ENCODE measurements around the gene COX4I2.
"Not testable (repeated sequence)": the region's sequence is repeated elsewhere in the genome, so short reads cannot be mapped to it uniquely, and the experiment has no call there.

The COX4I2 gene

DNA sequence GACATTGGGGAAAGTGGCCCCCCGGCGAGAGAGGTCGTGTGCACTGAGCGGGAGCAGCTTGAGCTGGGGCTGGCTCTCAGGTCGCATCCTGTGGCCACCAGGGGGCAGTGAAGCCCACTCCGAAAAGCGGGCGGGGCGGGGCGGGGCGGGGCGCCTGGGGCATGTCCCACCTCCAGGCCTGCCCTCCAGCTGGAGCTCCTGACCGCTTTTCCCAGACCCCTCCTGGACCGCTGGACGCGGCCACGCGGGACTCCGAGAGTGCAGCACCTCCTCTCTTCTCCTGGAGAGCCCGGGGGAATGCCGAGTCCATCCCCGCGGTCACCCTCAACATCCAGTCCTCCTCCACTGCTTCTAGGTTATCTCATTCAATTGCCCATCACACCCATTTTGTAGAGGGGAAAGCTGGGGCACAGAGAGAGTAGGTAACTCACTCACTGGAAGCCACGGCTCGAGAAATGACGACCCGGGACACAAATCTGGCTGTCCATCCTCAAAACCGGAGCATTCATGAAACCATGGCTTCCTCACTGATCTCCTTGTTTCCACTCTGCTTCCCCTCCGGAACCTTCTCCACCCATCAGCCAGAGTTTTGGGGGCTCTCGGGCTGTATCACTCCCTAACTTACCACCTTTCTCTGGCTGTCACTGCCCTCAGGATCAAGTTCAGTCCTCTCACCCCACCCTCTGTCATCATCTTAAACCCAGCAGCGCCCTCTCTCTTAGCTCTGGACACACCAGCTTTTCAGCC is 24.1 kb downstream of the COX4I2 start:
- peak; percentile 72 to 79 for DNase-seq

DNA sequence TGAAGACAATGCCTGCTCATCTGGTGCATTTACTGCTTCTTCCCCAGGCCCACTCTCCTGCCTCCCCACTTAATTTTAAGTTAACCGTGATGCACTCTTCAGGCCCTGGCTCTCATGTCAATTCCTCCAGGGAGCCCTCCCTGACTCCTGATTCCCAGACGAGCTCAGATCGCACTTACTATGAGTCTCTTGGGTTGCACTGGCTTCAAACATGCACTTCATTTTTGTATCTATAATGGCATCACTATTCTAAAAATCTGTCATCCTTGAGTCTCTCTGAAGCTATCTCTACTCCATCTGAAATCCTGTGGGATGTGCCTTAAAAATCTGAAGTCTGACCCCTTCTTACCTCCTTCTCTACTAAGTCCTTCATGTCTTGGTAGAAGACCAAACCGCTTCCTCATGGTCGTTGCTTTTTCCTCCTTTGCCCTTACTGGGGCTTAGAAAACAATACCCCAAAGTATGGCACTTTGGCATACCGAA is 24.7 kb downstream of the COX4I2 start:
- DNase-seq: no peak

DNA sequence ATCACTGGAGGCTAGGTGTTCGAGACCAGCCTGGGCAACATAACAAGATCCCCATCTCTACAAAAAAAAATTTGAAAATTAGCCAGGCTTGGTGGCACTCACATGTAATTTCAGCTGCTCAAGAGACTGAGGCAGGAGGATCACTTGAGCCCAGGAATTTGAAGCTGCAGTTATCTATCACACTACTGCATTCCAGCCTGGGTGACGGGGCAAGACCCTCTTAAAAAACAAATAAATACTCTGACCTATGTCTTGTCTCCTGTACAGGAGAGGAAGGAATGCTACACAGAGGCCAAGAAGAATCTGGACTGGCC is 25.8 kb downstream of the COX4I2 start:
- DNase-seq: no peak

DNA sequence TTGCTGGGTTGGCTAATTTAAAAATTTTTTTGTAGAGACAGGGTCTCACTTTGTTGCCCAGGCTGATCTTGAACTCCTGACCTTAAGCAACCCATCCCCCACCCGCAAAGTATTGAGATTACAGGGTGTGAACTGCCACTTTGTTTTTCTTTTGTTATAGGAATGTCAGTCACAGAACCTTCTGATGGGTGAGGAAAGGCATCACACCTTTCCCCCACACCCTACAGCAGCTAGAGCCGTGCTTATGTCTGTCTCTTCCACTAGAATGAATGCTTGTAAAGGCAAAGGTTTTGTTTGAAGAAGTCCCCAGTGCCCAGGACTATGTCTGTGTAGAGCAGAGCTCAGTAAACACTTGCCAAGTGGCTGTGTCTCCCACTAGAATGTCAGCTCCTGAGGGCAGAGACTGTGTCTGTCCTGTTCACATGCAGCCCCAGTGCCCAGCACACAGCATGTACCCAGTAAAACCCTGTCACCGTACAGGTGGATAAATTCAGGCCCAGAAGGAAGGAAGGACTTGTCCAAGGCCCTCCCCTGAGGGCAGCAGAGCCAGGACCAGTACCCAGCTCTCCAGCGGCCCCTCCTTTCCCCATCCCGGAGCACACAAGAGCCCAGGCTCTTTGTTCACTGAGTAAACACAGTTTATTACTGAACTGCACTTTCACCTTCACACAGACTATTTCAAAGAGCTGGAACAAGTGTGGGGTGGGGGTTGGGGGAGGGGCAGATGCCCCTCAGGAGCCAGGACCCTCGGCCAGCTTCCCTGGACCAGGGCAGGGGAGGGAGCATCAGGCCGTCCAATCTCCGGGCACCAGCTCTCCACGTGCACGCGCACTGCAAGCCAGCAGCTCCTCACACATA is 26.4 kb downstream of the COX4I2 start:
- DNase-seq: no peak

DNA sequence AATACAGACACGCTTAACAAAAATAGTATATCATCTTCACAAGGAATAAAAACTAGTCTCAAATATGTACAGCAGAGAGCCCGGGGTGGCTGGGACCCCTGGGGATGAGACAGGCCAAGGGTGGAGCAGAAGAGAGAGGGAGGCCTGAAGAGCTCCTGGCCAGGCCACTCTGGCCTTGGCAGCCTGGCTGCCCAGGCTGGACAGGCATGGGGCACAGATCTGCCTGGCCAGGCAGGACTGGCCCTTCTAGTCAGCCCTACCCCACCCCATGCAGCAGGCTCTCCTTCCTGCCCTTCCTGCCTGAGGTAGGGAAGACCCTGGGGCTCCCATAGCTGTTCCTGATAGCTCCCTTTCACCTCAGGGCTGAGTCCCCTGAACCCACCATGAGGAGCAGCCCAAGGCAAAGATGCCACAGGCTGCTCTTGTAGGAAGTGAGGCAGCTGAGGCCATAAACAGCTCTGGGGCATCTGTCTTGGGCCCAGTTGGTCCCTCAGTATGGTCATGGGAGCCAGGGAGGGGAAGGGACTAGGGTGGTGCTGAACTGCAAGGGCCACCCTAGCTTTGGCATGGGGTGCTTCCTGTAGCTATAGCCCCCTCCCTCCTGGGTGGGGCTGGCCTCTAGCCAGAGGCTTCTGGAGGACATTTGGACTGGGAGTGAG is 27.1 kb downstream of the COX4I2 start:
- DNase-seq: no peak

DNA sequence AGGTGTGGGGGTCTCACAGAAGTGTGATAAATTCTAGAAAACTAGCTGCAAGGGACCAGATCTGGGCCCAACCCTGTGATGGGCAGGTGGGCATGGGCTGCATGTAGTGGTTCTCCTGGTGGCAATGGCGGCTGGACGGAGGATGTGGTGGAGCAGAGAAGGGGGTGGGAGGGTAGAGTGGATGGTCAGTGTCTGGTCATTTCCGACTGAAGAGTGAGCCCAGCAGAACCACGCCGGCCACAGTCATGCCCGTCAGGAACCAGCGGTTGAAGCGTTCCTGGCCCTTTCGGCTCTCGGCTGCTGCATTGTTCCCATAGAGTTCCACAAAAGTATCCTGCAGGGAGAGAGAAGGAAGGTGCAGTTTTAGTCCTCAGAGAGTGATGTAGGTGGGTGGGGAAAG is 28.0 kb downstream of the COX4I2 start:
- DNase-seq: no peak

DNA sequence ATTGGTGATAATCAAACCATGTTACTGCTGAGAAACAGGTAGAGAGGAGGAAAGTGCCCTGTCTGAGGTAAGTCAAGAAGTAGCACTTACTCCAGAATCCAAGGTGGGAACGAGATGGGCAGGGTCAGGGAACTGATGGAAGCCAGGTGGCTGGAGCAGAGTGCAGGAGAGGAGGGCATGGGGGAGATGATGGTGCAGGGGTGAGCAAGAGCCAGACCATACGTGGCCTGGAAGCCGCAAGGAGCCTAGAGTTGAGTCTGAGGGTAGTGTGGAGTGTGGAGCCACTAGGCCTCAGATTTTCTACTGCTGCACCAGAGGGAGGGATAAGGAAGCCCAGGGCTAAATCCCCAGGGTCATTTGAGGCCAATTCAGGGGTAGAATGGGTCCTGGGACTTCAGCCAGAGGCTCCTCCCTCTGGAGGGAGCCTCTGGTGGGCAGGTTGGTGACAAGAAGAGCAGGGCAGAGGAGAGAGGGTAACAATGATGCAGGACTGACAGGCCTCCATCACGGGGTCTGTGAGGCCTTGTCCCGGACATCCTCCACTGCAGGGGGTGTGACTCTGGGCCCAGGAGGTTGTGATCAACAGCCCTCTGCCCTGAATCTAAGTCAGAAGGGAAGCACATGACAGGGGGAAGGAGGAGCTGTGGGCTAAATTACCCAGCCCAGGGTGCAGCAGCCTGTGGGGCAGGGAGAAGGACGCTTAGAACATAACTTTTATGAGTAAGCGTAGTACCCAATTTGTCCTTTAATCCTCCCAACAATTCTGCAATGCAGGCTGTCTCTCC is 28.7 kb downstream of the COX4I2 start:
- DNase-seq: peak; percentile 48 to 51

DNA sequence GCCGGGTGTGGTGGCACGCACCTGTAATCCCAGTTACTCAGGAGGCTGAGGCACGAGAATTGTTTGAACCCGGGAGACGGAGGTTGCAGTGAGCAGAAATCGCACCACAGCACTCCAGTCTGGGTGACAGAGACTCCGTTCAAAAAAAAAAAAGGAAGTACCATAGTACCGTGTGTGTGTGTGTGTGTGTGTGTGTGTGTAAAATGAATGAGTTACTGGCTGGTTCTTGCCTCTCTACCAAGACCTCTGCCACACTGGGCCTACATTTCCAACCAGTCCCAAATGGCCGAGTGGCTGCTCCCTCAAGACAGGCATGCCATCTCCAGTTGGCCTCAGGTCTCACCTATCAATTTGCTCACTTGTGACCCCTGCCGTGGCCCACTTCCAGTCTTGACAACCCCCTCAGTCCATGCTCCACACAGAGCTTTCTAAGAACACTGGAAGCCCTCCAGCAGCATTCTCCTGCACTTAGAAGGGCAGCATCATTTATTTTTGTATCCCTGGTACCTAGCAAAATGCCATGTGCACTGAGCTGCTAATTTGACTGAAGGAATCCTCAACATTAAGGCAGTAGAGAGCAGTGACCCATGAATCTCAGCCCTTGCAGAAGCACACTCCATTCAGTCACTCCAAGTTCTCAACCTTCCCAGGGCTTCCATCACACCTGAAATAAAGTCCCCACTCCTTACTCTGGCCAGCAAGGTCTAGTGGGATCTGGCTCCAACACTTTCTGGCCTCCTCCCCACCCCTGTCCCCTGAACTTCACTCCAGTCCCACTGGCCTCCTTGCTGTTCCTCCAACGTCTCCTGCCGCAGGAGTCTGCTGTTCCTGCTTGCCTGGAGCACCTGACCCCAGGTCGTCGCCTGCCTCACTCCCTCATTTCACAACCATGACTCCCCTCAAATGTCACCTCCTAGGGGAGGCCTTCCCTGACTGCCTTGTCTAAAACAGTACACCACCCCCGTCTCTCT is 29.9 kb downstream of the COX4I2 start:
- peak; percentile 28 to 30 for DNase-seq

DNA sequence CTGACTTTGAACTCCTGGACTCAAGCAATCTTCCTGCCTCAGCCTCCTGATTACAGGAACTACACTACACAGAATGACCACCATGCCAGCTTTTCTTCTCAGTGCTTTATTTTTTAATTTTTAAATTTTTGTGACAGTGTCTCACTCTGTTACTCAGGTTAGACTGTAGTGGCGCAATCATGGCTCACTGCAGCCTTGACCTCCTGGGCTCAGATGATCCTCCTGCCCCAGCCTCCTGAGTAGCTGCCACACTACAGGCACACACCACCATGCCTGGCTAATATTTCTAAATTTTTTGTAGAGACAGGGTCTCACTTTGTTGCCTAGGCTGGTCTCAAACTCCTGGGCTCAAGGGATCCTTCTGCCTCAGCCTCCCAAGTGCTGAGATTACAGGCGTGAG is 31.2 kb downstream of the COX4I2 start:
- DNase-seq: not testable (repeated sequence)

DNA sequence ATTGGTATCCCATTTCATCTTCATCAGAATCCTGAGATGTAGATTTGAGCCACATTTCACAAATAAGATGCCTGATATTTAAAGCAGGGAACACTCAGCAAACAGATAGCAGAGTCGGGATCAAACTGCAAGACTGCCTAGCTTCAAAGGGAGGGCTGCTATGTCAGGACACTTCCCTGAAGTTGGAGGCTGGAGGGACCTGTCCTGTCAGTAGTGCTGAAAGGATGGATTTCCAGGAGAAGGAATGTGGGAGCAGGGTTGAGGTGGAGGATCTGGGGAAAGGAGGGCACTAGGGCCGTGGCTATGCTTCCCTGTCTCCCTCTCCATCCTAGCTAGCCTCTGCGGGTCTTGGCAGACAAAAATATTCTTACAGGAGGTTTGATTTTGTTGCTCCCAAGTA is 32.2 kb downstream of the COX4I2 start:
- no peak for DNase-seq

DNA sequence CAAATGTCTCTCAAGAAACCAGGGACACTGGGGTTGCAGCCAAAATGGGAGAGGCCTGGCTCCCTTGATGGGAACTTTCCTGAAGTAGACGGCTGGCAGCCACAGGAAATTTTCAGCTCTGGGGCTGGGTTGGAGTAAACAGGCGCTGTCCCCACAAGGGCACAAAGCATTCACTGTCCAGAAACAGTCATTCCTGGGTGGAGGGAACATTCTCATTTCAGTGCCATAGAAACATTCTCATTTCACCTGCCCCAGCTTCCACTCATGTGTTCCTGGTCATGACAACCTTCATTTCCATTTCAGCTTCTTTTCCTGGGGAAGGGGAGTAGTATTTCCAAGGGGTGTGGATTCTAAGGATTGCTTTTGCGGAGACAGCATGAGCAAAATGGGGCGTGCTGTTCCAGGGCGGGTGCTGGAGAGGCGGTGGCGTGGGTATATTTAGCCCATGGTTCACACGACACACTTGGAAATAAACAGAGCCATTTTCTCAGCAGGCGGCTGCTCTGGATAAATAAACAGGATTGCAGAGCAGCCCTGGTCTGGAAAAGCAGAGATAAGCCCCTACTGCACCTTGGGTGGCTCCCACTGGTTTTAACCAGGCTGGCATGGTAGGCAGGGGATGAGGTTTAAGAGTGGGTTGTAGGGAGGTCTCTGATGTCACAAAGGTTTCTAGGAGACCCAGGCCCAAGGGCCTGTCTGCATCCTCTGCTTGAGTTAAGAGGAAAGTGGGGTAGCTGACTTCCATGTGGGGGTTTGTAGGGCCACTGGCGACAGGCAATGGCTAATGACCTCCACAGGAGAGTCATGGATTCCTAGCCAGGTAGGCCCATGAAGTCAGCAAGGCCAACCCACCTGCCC is 32.9 kb downstream of the COX4I2 start:
- no peak for DNase-seq

DNA sequence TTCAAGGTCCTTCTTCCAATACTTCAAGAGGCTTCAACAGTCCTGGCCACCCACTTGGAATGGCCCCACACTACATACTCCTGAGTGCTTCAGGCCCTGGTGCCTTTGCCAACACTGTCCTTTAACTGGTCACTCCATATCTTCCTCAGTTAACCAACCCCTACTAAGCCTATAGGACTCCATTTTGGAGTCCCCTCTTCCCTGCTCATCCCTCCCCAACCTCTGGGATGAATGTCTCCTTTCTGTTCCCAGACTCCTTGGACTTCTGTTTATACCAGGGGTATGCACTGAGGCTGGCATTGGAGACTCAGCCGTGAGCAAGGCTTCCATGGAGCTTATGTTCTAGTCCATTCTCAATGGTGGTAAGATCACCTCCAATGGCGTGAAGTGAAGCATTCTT is 33.6 kb downstream of the COX4I2 start:
- no peak for DNase-seq

DNA sequence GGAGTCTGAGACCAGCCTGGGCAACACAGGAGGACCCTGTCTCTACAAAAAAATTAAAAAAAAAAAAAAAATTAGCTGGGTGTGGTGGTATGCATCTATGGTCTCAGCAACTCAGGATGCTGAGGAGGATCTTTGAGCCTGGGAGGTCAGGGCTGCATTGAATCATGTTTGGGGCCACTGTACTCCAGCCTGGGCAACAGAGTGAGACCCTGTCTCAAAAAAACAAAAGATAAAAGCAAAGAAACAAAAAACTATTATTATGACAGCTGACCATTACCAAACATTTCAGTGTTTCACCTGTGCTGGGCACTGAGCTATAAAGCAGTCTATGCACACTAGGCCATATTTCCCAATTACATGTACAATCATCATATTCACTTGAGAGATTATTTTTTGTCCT is 35.7 kb downstream of the COX4I2 start:
- no peak for DNase-seq

DNA sequence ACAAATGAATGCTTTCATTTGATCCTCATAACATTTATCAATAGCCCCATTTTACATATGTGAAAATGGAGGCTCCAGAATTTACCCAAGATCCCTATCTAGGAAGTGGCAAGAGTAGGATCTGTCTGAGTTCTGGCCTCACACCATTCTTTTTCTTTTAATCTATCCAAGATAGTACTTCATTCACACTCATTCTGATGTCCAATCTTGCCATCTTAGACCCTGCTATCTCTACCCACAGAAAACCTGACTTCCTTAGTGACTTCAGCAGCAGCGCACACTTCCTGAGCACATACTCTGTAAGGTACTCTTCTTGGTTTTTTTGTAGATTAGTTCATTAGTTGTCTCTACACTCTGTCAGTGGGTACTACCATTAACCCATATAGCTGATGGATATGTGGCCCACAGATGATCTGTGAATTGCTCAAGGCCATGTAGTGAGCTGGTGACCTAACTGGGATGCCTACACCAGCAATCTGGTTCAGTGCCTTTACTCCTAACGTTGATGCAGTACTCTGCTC is 36.3 kb downstream of the COX4I2 start:
- DNase-seq: peak in 1 of 2 donors; percentile 36

DNA sequence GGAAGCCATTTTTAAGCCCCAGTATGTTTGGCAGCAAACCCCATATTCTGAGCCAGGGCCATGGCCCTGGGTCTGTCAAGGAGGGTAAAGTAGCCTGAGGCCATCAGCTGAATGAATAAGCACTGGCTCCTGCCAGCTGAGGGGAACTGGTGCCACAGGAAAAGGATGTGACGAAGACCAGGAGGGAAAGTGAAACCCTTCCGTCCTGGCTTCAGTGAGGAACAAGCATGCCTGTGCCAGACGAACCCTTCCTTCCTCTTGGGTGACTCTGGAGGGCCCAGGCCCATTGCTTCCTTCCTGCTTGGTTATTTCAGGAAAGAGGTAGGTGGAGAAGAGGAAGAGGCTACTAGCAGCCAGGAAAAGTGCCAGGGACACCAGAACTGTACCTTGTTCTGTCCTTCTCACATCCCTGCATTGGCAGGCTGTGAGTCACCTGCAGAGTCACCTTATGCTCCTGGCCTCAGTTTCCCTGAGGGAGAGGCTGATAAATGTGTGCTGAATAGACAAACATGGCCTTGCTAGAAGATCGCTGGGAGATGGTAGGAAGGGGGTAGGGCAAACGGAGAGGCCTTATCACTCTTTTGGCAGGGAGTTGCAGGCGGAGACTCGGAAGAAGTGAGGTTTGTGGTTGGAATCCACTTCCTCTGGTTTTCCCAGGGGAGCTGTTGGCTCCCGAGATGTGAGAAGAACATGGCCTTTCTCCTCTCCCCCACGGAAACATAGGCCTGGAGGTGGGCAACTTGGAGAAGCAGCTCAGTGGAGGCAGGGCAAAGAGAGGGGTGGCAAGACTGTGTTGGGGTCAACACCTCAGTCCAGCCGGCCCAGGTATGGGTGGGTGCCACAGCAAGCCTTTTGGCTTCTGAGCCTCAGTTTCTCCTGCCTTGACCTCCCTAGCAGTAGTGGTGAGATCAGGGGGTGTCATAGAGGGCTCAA is 37.4 kb downstream of the COX4I2 start:
- peak; percentile 75 to 81 for DNase-seq

DNA sequence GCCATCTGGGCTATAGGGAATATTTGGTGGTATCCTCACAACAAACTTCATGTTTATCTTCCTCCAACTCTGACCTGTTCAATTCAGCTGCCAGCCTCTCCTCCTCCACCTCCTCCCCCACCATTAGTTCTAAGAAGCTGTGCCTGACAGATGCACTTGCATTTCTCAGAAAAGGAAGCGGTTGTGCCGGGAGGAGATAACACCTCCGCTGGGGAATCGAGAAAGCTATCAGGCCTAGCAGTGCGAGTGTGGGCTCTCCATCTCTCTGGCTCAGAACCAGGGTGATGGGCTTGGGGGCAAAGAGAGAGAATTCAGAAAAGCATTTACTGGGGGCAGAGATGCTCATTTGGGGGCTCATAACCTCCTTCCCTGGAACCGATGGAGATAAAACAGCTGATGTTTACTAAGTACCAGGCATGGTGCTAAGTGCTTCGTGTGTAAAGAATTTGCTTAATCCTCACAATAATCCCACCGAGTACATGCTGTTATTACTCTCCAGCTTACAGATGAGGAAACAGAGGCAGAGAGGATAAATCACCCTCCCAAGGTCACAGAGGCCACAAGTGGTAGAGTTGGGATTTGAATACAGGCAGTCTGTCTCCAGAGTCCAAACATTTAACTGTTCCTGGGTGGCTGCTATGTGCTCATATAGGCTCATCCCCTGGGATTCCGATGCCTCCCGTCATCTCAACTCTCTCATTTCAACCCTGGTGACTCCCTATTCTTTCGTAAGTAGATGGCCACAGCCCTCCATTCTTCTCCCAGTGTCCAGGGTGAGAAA is 38.3 kb downstream of the COX4I2 start:
- DNase-seq: peak; percentile 70 to 75

DNA sequence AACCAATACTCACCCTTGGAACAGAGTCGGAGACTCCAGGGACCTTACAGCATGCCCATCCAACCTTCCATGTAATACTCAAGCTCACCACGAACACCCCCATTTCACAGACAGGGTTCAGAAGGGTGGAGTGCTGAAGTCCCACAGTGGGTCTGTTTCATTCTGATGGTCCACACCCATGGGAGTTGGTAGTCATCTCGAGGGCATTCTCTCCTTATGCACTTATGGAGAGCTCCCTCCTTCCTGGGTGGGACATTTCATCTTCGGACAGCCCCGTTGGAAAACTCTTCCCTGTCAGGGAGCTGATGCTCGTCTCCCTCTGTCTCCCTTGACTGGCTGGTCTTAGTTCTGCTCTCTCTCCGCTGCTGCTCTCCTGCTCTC is 38.9 kb downstream of the COX4I2 start:
- DNase-seq: no peak

DNA sequence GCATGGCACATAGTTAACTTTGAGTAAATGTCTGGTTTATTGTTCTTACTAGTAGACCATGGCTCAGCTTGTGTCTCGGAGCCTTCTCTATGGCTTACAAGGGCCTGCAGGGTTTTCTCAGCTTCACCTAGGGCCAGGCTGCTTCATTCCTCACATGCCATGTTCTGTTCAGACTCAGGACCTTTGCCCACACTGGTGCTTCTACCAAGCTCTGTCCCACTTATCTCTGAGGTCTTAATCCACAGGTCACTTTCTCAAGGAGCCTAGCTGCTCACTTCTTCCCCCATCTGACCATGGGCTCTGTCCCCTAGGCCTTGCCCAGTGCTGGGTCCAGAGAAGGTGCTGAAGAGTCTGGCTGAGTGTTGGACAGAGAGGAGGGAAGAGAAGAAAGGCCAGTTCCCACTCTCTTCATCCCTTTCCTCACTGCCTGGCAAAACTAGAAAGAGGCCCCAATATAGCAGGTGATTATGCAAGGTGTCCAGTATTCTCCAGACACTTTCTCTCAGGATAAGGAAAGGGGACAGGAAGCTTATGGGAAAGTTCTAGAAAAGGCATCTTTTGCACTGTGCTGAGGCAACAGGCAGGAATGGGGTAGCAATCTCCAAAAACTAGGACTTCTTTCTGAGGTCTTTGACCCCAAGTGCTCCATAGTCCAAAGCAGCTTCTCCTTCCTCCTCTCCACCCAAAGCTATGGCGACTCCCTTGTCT is 40.0 kb downstream of the COX4I2 start:
- DNase-seq: no peak

All from CD4-positive, alpha-beta T cell treated with Interleukin-1 beta for 1 hour (primary cell).